Smooth muscle cell (in vitro differentiated cells): ENCODE data around the gene ACTR3C. TPM values are rescaled to one million over a fixed set of nuclear protein-coding genes. Genes with fewer than 3 reads are reported as not detected.

ENCODE experiments used
- DNase-seq: peaks from one replicate; lab custom pipeline; 2025; ENCODE audit not compliant: unreplicated experiment; lab: John Stamatoyannopoulos, UW
- H2AFZ ChIP-seq: fragments of 200-600 bp; sonication (generic); 2 replicates; pipeline ENCODE4 v1.6.0; 2016; ENCODE audit warnings: antibody characterized with exemption, low read depth, mild to moderate bottlenecking
- H3F3A ChIP-seq: fragments of 200-600 bp; sonication (generic); 2 replicates; pipeline ENCODE4 v1.6.0; 2017; ENCODE audit warnings: antibody characterized with exemption, low read depth
- H3K27ac ChIP-seq: fragments of 200-600 bp; sonication (generic); 2 replicates; pipeline ENCODE4 v1.5.1; 2016; ENCODE audit warnings: low read depth, mild to moderate bottlenecking
- H3K27me3 ChIP-seq: fragments of 200-600 bp; sonication (generic); 2 replicates; pipeline ENCODE4 v1.6.1; 2016; ENCODE audit warnings: low read depth, mild to moderate bottlenecking
- H3K36me3 ChIP-seq: fragments of 200-600 bp; sonication (generic); 2 replicates; pipeline ENCODE4 v1.5.1; 2016; ENCODE audit warnings: low read depth
- H3K4me1 ChIP-seq: fragments of 200-600 bp; sonication (generic); 2 replicates; pipeline ENCODE4 v1.5.1; 2016; ENCODE audit warnings: low read depth
- H3K4me2 ChIP-seq: fragments of 200-600 bp; sonication (generic); 2 replicates; pipeline ENCODE4 v1.6.0; 2016; ENCODE audit warnings: mild to moderate bottlenecking
- H3K4me3 ChIP-seq: fragments of 200-600 bp; sonication (generic); 2 replicates; pipeline ENCODE4 v1.5.1; 2016; ENCODE audit warnings: mild to moderate bottlenecking
- H3K79me2 ChIP-seq: fragments of 200-600 bp; sonication (generic); 2 replicates; pipeline ENCODE4 v1.6.0; 2016; ENCODE audit warnings: low read depth, mild to moderate bottlenecking
- H3K9ac ChIP-seq: fragments of 200-600 bp; sonication (generic); 2 replicates; pipeline ENCODE4 v1.6.0; 2016; ENCODE audit warnings: low read depth
- H3K9me3 ChIP-seq: fragments of 200-600 bp; sonication (generic); replicated peaks from 2 replicates; pipeline ENCODE4 v1.5.1; 2016; ENCODE audit warnings: low read depth
- H4K20me1 ChIP-seq: fragments of 200-600 bp; sonication (generic); 2 replicates; pipeline ENCODE4 v1.6.0; 2016; ENCODE audit warnings: low read depth
- CTCF ChIP-seq: fragments of 200-600 bp; sonication (generic); IDR thresholded peaks from 2 replicates; pipeline ENCODE4 v1.5.1; 2017; ENCODE audit warnings: borderline replicate concordance, mild to moderate bottlenecking, antibody characterized with exemption; ENCODE audit not compliant: insufficient read depth, poor library complexity, severe bottlenecking
- WGBS: methylation state at CpG from one replicate; pipeline ENCODE4 v1.1.7; 2016; ENCODE audit warnings: low lambda C conversion rate; 5-methylcytosine and 5-hydroxymethylcytosine counted together
- polyA plus RNA-seq: library from polyadenylated mRNA; unstranded; fragments of >200 nt; fragmentation: Nextera tagmentation; extraction: Ambion mirVana; gene quantifications from 2 replicates; pipeline ENCODE4 v1.2.1, GENCODE V29; 2016
- total RNA-seq: library from RNA; depleted of rRNA; stranded (reverse); fragments of >200 nt; gene quantifications from 2 replicates; pipeline ENCODE4 v1.2.3, GENCODE V29; 2014

Gene ACTR3C
- total and polyA plus RNA-seq, 2 experiments from 2014 or later = 0.89 to 7.6 TPM

DNA sequence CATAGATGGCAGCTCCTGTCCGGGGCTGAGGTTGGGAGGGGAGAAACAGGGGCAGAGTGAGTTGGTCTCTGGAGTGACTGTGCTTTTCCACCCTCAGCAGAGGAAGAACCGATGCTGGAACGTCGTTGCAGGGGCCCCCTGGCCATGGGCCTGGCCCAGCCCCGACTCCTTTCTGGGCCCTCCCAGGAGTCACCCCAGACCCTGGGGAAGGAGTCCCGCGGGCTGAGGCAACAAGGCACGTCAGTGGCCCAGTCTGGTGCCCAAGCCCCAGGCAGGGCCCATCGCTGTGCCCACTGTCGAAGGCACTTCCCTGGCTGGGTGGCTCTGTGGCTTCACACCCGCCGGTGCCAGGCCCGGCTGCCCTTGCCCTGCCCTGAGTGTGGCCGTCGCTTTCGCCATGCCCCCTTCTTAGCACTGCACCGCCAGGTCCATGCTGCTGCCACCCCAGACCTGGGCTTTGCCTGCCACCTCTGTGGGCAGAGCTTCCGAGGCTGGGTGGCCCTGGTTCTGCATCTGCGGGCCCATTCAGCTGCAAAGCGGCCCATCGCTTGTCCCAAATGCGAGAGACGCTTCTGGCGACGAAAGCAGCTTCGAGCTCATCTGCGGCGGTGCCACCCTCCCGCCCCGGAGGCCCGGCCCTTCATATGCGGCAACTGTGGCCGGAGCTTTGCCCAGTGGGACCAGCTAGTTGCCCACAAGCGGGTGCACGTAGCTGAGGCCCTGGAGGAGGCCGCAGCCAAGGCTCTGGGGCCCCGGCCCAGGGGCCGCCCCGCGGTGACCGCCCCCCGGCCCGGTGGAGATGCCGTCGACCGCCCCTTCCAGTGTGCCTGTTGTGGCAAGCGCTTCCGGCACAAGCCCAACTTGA lies 48.0 kb upstream of the ACTR3C start:
- TF ChIP-seq CTCF = no peak
- Histone ChIP-seq H3K79me2 (peaks cover 31% of the 10 kb centered on the region), H3F3A (peaks cover 24% of the 10 kb centered on the region), H3K4me3 (no peak overlapping the region), H3K27ac (peak overlapping the region; percentile 91), H3K4me1 (peaks cover 21% of the 10 kb centered on the region), H3K9me3 (no peaks in the 10 kb centered on the region), H3K4me2 (peak overlapping the region; percentile 97), H4K20me1 (peaks cover 15% of the 10 kb centered on the region), H3K9ac (peak overlapping the region; percentile 71), H3K27me3 (no peaks in the 10 kb centered on the region), H3K36me3 (no peaks in the 10 kb centered on the region), H2AFZ (no peak overlapping the region)
- WGBS = 94% methylated on average over 33 of the region's 48 CpGs
- no peak for DNase-seq

GRCh38 chr7:150370612-150371071 lies 47.3 kb upstream of the ACTR3C start:
- DNase-seq = no peak
- Histone ChIP-seq H3K27me3 (no peaks in the 10 kb centered on the region), H3K4me1 (peaks cover 21% of the 10 kb centered on the region), H3F3A (peaks cover 22% of the 10 kb centered on the region), H3K4me2 (peak overlapping the region; percentile 97), H3K4me3 (peak overlapping the region; percentile 79), H3K9me3 (no peaks in the 10 kb centered on the region), H3K9ac (peak overlapping the region; percentile 86), H4K20me1 (peaks cover 15% of the 10 kb centered on the region), H3K79me2 (peaks cover 31% of the 10 kb centered on the region), H3K27ac (peak overlapping the region; percentile 91), H2AFZ (no peak overlapping the region), H3K36me3 (no peaks in the 10 kb centered on the region)
- WGBS = 60% methylated on average over 3 of the region's 3 CpGs
- TF ChIP-seq CTCF = no peak

DNA sequence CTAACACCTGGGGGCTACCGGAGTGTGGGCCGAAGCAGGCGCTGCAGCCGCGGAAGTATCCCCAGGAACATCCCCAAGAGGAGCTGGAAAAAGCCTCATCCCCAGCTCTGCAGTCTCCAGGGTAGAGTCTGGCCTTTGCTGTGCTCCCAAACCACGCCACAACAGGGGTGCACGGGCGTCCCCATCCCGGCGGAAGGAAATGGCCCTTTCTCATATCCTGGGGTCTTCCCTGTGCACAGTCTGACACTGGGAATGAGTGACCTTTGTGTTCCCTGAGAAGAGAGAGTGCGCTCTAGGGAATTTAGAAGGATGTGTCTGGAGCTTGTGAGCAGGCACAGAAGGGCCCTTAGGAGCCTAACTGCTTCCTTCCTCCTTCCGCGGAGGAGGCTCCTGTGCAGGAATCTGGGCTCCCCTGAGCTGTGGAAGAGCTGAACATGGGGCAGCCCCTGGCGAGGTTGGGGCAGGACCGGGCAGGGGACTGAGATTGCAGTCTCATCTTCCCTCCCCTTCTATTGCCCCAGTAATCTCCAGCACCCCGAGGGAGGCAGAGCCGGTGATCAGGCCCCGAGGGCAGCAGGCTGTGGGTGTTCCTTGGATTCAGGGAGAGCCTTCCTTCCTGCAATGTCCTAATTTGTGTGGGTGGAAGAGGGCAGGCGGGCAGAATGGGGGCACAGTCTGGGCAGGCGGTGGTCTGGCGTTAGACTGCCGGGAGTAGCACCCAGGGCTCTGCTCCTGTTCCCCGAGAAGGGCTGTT lies 46.6 kb upstream of the ACTR3C start:
- Histone ChIP-seq H2AFZ (no peak overlapping the region), H3K9ac (peak overlapping the region; percentile 86), H3F3A (peaks cover 22% of the 10 kb centered on the region), H3K9me3 (no peaks in the 10 kb centered on the region), H3K27ac (peak overlapping the region; percentile 91), H3K4me2 (peak overlapping the region; percentile 97), H3K36me3 (no peaks in the 10 kb centered on the region), H3K27me3 (no peaks in the 10 kb centered on the region), H3K4me1 (peaks cover 21% of the 10 kb centered on the region), H4K20me1 (peaks cover 15% of the 10 kb centered on the region), H3K4me3 (peak overlapping the region; percentile 79), H3K79me2 (peaks cover 26% of the 10 kb centered on the region)
- WGBS = 45% methylated on average over 23 of the region's 23 CpGs
- DNase-seq = no peak
- TF ChIP-seq CTCF = no peak
